Activated naive CD8-positive, alpha-beta T cell treated with anti-CD3 and anti-CD28 coated beads, Interleukin-2, amount 50 U/mL, for 16 hours (primary cell): Measurements from ENCODE around the gene TENM4.

Experiments used
- DNase-seq: peaks from one replicate; pipeline ENCODE4 v3.0.0-alpha.2; 2020; ENCODE audit warnings: low read depth, low spot score

Gene TENM4

GRCh38 chr11:78941226-78941851, 499.5 kb downstream of the TENM4 start:
- DNase-seq = no peak

GRCh38 chr11:78940500-78941225, 500.2 kb downstream of the TENM4 start:
- no peak for DNase-seq

GRCh38 chr11:78938971-78939370, 501.9 kb downstream of the TENM4 start:
- no peak for DNase-seq

GRCh38 chr11:78938036-78938435, 502.8 kb downstream of the TENM4 start:
- no peak for DNase-seq

GRCh38 chr11:78935398-78936068, 505.3 kb downstream of the TENM4 start:
- no peak for DNase-seq

GRCh38 chr11:78933350-78933749, 507.5 kb downstream of the TENM4 start:
- no peak for DNase-seq

GRCh38 chr11:78932757-78933156, 508.1 kb downstream of the TENM4 start:
- DNase-seq = no peak

GRCh38 chr11:78931891-78932290, 508.9 kb downstream of the TENM4 start:
- DNase-seq = no peak

GRCh38 chr11:78930810-78931523, 509.9 kb downstream of the TENM4 start:
- no peak for DNase-seq

- no peak for DNase-seq
These were observed 511.0 kb downstream of the TENM4 start for GRCh38 chr11:78929906-78930220.

GRCh38 chr11:78929207-78929905, 511.5 kb downstream of the TENM4 start:
- no peak for DNase-seq

- DNase-seq = no peak
These were observed 513.3 kb downstream of the TENM4 start for GRCh38 chr11:78927511-78927910.

- no peak for DNase-seq
These were observed 514.0 kb downstream of the TENM4 start for GRCh38 chr11:78926633-78927338.

- DNase-seq = no peak
These were observed 515.4 kb downstream of the TENM4 start for GRCh38 chr11:78925387-78925786.

GRCh38 chr11:78922859-78923625, 517.8 kb downstream of the TENM4 start:
- DNase-seq = no peak

GRCh38 chr11:78921509-78921908, 519.3 kb downstream of the TENM4 start:
- no peak for DNase-seq

- no peak for DNase-seq
These were observed 520.5 kb downstream of the TENM4 start for GRCh38 chr11:78920329-78920728.

GRCh38 chr11:78916759-78917158, 524.1 kb downstream of the TENM4 start:
- no peak for DNase-seq

GRCh38 chr11:78914503-78914902, 526.3 kb downstream of the TENM4 start:
- DNase-seq = no peak

- no peak for DNase-seq
These were observed 528.1 kb downstream of the TENM4 start for GRCh38 chr11:78912778-78913177.
